Subcutaneous abdominal adipose tissue (tissue), 5 donors: ENCODE data around the gene BACH1.

Source experiments
- H3K27ac ChIP-seq: one replicate; pipeline ENCODE4 v1.7.0; 2013; ENCODE audit warnings: low read depth, mild to moderate bottlenecking, inconsistent platforms, low read length, moderate library complexity
- H3K27me3 ChIP-seq, 5 donors: one replicate each; pipeline ENCODE4 v1.7.0; 2013; ENCODE audit warnings: low read length in 5 of 5, inconsistent platforms in 1 of 5; ENCODE audit not compliant: control insufficient read depth in 5 of 5, insufficient read depth in 4 of 5
- H3K36me3 ChIP-seq, 5 donors: one replicate each; pipeline ENCODE4 v1.7.0; 2013; ENCODE audit warnings: low read length in 5 of 5; ENCODE audit not compliant: control insufficient read depth in 5 of 5, insufficient read depth in 5 of 5
- H3K4me1 ChIP-seq, 5 donors: one replicate each; pipeline ENCODE4 v1.7.0; 2013; ENCODE audit warnings: low read length in 5 of 5, mild to moderate bottlenecking in 3 of 5, moderate library complexity in 1 of 5; ENCODE audit not compliant: control insufficient read depth in 5 of 5, insufficient read depth in 5 of 5
- H3K4me3 ChIP-seq, 5 donors: one replicate each; pipeline ENCODE4 v1.7.0; 2013; ENCODE audit warnings: low read length in 5 of 5, low read depth in 1 of 5
- H3K9ac ChIP-seq, 5 donors: one replicate each; pipeline ENCODE4 v1.7.0; 2013; ENCODE audit warnings: low read length in 5 of 5, mild to moderate bottlenecking in 4 of 5, moderate library complexity in 3 of 5
- H3K9me3 ChIP-seq, 5 donors: one replicate each; pipeline ENCODE4 v1.7.0; 2013; ENCODE audit warnings: low read length in 5 of 5; ENCODE audit not compliant: control insufficient read depth in 5 of 5
- donor health status: healthy.
- donor health status: healthy.
- donor health status: healthy.
- donor health status: healthy.
- donor health status: healthy.

The BACH1 gene

GRCh38 chr21:29371464-29371863 is 72.7 kb downstream of the BACH1 start:
- Histone ChIP-seq H3K9ac (no peak overlapping the region), H3K36me3 (peaks cover 0 to 12% (median 3%) of the 10 kb centered on the region in 5 donors), H3K27me3 (no peaks in the 10 kb centered on the region), H3K4me3 (no peak overlapping the region), H3K4me1 (peaks cover 0 to 3% (median 0%) of the 10 kb centered on the region in 5 donors), H3K9me3 (no peaks in the 10 kb centered on the region), H3K27ac (no peak overlapping the region)

DNA sequence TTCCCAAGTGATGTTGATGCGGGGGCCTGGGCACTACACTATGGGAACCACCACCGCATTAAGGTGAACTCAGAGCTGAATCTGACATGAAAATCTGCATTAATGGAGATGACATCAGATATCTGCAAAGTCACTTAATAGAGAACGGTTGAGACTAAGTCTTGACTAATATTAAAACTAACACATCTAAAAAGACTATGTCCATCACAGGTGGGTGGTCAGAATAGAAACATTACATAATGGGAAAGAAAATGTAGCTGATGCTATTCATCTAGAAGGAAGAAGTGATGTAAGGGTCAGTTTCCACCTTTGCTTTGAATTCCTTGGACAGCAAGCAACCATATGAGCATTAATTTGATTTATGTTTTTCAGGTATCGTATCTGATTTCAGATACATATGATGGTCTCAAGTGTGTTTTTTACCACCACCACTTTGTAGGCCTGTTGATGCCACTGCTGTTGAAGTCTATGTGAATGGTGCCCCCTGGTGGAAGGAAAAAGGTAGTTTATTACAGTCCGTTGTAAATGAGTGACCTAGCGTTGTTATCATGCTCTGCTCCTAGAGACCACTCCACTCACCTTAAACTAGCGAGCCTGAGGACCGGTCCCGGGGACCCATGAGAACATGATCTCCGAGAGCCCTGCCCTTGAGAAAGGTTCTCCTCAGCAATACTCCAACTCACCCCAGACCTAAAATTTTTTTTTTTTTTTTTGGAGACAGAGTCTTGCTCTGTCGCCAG is 73.5 kb downstream of the BACH1 start:
- no peak overlapping the region for H3K27ac ChIP-seq
- no peaks in the 10 kb centered on the region for H3K27me3 ChIP-seq
- H3K9me3 ChIP-seq: no peaks in the 10 kb centered on the region
- peaks cover 0 to 7% (median 0%) of the 10 kb centered on the region in 5 donors for H3K4me1 ChIP-seq
- H3K9ac ChIP-seq: no peak overlapping the region
- peaks cover 0 to 12% (median 3%) of the 10 kb centered on the region in 5 donors for H3K36me3 ChIP-seq
- H3K4me3 ChIP-seq: no peak overlapping the region

DNA sequence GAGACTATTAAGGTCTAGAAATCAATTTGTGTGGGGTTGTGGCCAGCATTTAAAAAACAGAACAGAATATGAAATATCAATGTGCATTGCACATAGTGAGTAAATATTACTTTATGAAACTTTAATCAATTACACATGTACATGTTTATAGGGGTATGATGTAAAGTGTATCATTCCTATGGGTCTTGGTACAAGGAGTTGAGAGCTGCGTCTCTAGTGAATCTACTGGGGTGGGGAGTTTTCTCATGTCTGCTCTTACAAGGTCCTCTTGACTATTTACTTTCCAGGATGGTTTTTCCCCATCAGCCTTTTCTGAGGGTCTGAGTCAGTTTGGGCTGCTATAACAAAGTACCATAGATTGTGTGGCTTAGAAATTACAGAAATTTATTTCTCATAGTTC is 75.8 kb downstream of the BACH1 start:
- H3K4me3 ChIP-seq: no peak overlapping the region
- no peak overlapping the region for H3K9ac ChIP-seq

DNA sequence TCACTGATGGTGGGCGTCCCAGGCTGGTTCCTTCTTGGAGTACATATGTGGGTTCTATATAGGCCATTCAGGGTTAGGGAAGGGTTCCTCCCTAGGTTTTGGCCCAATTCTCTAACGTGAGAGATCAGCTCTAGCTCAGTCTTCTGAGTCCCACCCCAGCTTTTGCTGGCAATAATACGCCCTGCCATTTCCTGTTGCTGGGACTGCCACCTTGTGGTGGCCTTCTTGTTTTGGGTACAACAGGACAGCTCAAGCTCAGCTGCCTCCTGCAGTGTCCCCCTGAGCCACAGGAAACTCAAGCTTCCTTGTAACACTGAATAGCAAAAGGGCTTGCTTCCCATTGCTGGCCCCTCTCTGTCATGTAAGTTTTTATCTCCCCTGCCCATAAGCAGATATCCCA is 77.8 kb downstream of the BACH1 start:
- H3K9me3 ChIP-seq: peaks cover 0 to 4% (median 0%) of the 10 kb centered on the region in 5 donors
- no peak overlapping the region for H3K27ac ChIP-seq
- H3K9ac ChIP-seq: no peak overlapping the region
- H3K27me3 ChIP-seq: no peaks in the 10 kb centered on the region
- no peak overlapping the region for H3K4me3 ChIP-seq
- peaks cover 0 to 7% (median 3%) of the 10 kb centered on the region in 5 donors for H3K4me1 ChIP-seq
- H3K36me3 ChIP-seq: peaks cover 0 to 4% (median 0%) of the 10 kb centered on the region in 5 donors

More for the DNA sequence above, 75.8 kb downstream of the BACH1 start:
- peaks cover 0 to 7% (median 3%) of the 10 kb centered on the region in 5 donors for H3K4me1 ChIP-seq
- peaks cover 0 to 12% (median under 1%) of the 10 kb centered on the region in 5 donors for H3K36me3 ChIP-seq
- no peaks in the 10 kb centered on the region for H3K27me3 ChIP-seq
- H3K9me3 ChIP-seq: peaks cover 0 to 2% (median 0%) of the 10 kb centered on the region in 5 donors
- H3K27ac ChIP-seq: no peak overlapping the region

DNA sequence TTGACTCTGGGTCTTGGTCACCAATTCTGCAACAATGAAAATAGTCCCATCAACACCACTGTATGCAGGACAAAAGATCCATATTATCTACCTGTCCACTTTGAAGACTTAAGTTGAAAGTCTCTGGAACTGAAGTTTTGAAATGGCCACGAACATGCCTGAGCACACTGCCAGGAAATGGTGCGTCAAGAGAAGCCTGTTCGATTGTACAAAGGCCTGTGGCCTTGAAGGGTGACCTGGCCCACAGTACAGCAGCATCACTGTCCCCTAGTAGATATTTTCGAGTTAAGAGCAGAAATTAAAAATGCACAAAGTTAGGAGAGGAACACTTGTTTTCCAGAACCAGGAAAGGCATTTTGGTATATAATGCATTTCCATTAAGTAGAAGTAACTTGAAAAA is 78.5 kb downstream of the BACH1 start:
- no peaks in the 10 kb centered on the region for H3K27me3 ChIP-seq
- peaks cover 0 to 4% (median 0%) of the 10 kb centered on the region in 5 donors for H3K9me3 ChIP-seq
- peaks cover 0 to 3% (median 0%) of the 10 kb centered on the region in 5 donors for H3K36me3 ChIP-seq
- H3K27ac ChIP-seq: no peak overlapping the region
- peaks cover 0 to 7% (median 3%) of the 10 kb centered on the region in 5 donors for H3K4me1 ChIP-seq
- no peak overlapping the region for H3K4me3 ChIP-seq
- no peak overlapping the region for H3K9ac ChIP-seq

DNA sequence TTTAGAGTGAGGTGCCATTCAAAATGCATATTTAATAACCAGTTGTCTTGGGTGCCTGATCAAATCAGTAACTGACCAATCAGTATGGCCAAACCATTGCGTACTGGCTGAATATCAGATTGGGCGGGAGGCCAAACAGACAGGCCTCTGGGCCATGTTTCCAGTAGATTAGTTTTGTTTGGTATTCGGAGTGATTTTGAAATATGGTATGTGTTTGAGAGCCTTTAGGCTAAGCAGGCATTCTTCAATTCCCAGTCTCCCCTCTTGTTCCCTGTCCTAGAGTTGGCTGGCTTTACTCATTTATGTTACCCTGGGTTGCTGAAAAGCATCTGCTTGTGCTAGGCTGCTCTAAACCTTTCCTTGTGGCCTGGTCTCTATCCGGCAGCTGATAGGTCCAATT is 80.1 kb downstream of the BACH1 start:
- no peaks in the 10 kb centered on the region for H3K27me3 ChIP-seq
- H3K4me3 ChIP-seq: no peak overlapping the region
- H3K9me3 ChIP-seq: peaks cover 0 to 4% (median 0%) of the 10 kb centered on the region in 5 donors
- H3K9ac ChIP-seq: no peak overlapping the region
- H3K36me3 ChIP-seq: no peaks in the 10 kb centered on the region
- H3K4me1 ChIP-seq: peaks cover 0 to 7% (median 3%) of the 10 kb centered on the region in 5 donors
- no peak overlapping the region for H3K27ac ChIP-seq

DNA sequence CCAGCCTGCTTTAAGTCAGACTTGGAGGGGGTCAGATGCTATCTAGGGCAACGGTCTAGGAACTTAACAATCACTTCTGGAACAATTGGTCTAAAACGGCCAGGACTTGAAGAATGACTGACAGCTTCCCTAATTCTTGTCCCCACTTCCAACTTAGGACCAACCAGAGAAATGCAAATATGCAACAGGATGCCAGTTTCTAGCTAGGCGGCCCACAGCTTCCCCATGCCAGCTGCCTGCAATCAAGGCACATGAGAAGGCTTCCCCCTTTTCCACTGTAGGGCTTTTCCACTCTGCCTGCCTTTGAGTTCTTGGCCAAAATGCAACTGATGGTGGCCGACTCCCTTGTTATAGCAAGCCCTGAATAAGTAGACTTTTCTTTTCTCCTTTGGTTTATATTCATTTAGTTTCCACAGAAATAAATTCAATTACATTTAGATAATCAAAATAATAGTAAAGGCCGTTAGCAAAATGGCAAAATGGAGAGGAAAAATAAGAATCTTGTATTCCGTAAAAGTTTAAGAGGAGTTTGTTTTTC is 80.9 kb downstream of the BACH1 start:
- H3K9ac ChIP-seq: no peak overlapping the region
- H3K4me3 ChIP-seq: no peak overlapping the region

DNA sequence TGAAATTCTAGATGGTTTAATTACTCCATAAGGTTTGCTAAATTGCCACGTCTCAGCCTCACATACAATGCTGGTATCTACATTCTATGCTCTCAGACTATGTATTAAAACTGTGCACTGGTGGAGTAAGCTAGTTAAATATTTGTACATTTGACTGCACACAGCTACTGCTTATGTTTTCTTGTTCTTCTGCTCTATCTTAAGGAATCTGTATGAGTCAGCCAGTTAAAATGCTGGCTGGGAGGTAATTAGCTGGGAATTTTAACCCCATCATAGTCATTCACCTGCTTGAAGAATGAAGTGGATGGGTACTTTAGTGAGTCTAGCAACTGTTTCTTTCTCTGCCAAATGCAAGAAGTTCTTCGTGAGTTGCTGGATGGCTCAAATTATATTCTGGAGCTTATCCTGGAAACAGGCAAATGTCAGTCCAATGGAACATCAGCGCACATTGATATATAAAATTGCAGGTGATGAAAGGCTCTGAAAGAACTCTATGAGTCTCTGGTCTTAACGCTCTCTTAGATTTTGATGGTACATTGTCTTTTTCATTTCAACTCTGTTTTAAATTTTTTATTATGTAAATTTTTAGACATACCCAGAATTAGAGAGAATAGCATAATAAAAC is 83.4 kb downstream of the BACH1 start:
- H3K27ac ChIP-seq: no peak overlapping the region
- peaks cover 0 to 4% (median 0%) of the 10 kb centered on the region in 5 donors for H3K9me3 ChIP-seq
- H3K4me3 ChIP-seq: no peak overlapping the region
- no peaks in the 10 kb centered on the region for H3K36me3 ChIP-seq
- peaks cover 0 to 3% (median 0%) of the 10 kb centered on the region in 5 donors for H3K4me1 ChIP-seq
- no peak overlapping the region for H3K9ac ChIP-seq
- no peaks in the 10 kb centered on the region for H3K27me3 ChIP-seq

More for the DNA sequence above, 80.9 kb downstream of the BACH1 start:
- Histone ChIP-seq H3K4me1 (peaks cover 0 to 7% (median 3%) of the 10 kb centered on the region in 5 donors), H3K36me3 (no peaks in the 10 kb centered on the region), H3K27ac (no peak overlapping the region), H3K9me3 (peaks cover 0 to 4% (median 0%) of the 10 kb centered on the region in 5 donors), H3K27me3 (no peaks in the 10 kb centered on the region)

DNA sequence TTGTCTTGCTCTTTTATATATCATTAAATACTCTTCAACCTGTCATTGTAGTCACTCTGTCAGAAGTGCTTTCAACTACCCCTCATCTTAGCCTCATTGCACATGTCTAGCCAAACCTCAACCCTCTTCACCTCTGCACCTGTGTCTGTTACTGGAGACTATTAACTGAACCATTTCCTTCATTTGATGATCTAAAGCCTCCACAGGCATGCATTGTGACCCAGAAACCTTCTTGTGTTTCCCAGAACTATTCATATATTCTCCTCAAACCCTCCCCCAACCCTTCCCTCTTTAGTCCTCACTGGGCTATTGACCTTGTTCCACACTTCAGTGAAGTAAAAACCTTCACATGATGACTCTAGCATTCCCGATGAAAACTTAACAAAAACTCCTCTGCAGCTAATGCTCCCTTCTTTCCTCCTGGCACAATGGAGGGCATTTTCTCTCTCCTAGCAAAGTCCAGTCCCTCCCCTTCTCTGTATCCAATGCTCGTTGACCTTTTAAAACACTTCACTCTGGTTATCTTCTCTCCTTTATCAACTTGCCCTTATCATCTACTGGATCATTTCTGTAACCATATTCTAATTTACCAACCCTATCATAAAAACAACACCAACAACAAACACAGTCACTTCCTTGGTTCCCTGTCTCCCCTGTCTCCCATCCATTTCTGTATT is 86.1 kb downstream of the BACH1 start:
- H3K9me3 ChIP-seq: no peaks in the 10 kb centered on the region
- no peak overlapping the region for H3K9ac ChIP-seq
- no peak overlapping the region for H3K27ac ChIP-seq
- H3K4me3 ChIP-seq: no peak overlapping the region
- no peaks in the 10 kb centered on the region for H3K27me3 ChIP-seq
- H3K4me1 ChIP-seq: no peaks in the 10 kb centered on the region
- no peaks in the 10 kb centered on the region for H3K36me3 ChIP-seq
